ENCODE results near the gene PSD4.

Gene PSD4

DNA sequence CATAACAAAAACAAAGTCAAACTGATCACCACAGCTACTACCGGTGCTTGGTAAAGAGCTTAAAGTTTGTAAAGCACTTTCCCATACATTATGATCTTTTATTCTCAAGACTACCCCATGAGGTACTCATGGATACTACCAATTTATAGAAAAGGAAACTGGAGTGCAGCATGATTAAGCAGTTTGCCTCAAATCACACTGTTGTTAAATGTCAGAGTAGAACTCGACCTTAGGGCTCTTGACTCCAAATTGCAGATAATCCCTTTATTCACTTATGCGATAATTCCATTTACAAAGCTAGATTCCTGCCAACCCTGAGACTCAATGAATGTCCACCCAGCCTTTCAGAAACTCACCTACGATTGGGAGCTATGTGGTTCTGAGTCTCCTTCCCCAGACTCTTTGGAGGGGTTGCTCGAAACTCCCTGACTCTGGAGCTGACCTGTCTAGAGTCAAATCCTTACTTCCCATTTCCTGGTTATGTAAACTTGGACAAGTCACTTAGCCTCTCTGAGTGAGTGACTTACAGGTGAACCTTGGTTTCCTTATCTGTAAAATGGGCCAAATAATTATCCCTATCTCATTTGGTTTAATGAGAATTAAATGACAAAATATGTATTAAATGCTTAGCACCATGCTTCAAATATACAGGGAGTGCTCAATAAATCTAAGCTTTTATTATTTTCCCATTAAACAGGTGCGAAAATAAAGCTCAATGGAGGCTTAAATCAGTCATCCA is 47.4 kb downstream of the PSD4 start:
- no peak for DNase-seq
- H3K9me3 ChIP-seq (ENCODE audit: severe bottlenecking) = no peaks in the 10 kb centered on the region
- no peak overlapping the region for H3K27ac ChIP-seq
- TF ChIP-seq, protein P1, sequence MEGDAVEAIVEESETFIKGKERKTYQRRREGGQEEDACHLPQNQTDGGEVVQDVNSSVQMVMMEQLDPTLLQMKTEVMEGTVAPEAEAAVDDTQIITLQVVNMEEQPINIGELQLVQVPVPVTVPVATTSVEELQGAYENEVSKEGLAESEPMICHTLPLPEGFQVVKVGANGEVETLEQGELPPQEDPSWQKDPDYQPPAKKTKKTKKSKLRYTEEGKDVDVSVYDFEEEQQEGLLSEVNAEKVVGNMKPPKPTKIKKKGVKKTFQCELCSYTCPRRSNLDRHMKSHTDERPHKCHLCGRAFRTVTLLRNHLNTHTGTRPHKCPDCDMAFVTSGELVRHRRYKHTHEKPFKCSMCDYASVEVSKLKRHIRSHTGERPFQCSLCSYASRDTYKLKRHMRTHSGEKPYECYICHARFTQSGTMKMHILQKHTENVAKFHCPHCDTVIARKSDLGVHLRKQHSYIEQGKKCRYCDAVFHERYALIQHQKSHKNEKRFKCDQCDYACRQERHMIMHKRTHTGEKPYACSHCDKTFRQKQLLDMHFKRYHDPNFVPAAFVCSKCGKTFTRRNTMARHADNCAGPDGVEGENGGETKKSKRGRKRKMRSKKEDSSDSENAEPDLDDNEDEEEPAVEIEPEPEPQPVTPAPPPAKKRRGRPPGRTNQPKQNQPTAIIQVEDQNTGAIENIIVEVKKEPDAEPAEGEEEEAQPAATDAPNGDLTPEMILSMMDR (IDR thresholded peaks at IDR 0.05; ENCODE audit: low read depth, low read length) = no peak
- H3K4me3 ChIP-seq (ENCODE audit: low read depth, low read length) = no peak overlapping the region
- H3K27me3 ChIP-seq (ENCODE audit: insufficient read depth, low read depth, severe bottlenecking) = no peaks in the 10 kb centered on the region
- H3K36me3 ChIP-seq = no peaks in the 10 kb centered on the region

DNA sequence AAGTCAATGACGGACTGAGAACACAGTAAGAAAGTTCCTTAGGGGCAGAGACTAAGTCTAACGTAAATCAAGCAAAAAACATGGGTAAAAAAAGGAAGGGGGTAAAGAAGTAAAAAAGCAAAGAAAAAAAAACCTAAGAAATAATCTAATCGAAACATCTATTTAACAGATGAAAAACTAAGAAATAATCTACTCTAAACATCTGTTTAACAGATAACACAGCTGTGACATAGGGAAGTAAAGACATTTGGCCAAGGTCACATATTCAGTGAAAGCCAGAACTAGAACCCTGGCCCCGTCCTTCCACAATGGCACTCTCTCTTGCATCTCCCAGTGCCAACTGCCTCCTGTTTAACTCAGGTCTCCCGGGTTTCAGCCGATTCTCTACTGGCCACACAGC is 48.1 kb downstream of the PSD4 start:
- no peak for DNase-seq
- H3K9me3 ChIP-seq (ENCODE audit: severe bottlenecking) = no peaks in the 10 kb centered on the region
- TF ChIP-seq, protein P1 (IDR thresholded peaks at IDR 0.05; ENCODE audit: low read depth, low read length) = no peak

DNA sequence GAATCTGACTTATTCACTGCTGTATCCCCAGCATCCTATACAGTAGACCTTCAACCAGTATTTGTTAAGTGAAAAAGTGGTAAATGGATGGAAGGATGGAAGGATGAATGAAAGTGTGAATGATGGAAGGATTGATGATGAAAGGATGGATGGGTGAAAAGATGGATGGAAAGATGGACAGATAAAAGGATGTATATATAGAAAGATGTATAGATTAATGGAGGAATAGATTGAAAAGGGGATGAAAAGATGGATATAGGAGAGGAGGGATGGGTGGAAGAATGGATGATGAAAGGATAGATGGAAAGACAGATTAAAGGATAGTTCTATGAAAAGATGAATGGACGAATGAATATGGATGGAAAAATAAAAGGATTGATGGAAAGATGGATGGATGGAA is 50.0 kb downstream of the PSD4 start:
- H3K9me3 ChIP-seq (ENCODE audit: severe bottlenecking) = no peaks in the 10 kb centered on the region
- TF ChIP-seq, protein P1 (IDR thresholded peaks at IDR 0.05; ENCODE audit: low read depth, low read length) = no peak

More for the DNA sequence above, 48.1 kb downstream of the PSD4 start:
- Histone ChIP-seq H3K27me3 (ENCODE audit: insufficient read depth, low read depth, severe bottlenecking) (no peaks in the 10 kb centered on the region), H3K36me3 (no peaks in the 10 kb centered on the region), H3K27ac (no peak overlapping the region), H3K4me3 (ENCODE audit: low read depth, low read length) (no peak overlapping the region)

DNA sequence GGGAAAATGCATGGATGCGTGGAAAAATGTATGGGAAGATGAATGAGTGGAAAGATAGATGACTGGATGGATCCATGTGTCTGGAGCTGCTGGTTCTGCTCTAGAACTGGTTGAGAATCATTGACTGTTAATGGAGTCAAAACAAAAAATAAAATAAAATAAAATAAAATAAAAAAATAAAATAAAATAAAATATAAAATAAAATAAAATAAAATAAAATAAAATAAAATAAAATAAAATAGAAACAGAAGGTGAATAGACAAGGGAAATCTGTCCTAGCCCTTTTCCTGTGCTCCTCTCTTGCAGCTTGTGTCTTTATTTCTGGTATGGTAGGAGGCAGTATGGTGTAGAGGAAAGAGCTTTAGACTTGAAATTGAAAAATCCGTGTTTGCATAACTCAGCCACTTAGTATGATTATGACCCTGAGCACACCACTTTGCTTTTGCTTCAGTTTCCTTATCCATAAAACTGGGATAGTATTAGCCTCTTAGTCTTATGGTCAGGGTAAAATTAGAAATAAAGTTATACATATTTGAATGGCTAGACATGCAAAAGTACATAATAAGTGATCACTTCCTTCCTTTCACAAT is 51.0 kb downstream of the PSD4 start:
- no peaks in the 10 kb centered on the region for H3K27me3 ChIP-seq (ENCODE audit: insufficient read depth, low read depth, severe bottlenecking)
- TF ChIP-seq, protein P1 (IDR thresholded peaks at IDR 0.05; ENCODE audit: low read depth, low read length) = no peak
- no peaks in the 10 kb centered on the region for H3K9me3 ChIP-seq (ENCODE audit: severe bottlenecking)
- H3K4me3 ChIP-seq (ENCODE audit: low read depth, low read length) = no peak overlapping the region
- DNase-seq = no peak
- no peaks in the 10 kb centered on the region for H3K36me3 ChIP-seq
- H3K27ac ChIP-seq = no peak overlapping the region

More for the DNA sequence above, 50.0 kb downstream of the PSD4 start:
- no peak for DNase-seq
- Histone ChIP-seq H3K36me3 (no peaks in the 10 kb centered on the region), H3K27ac (no peak overlapping the region), H3K4me3 (ENCODE audit: low read depth, low read length) (no peak overlapping the region), H3K27me3 (ENCODE audit: insufficient read depth, low read depth, severe bottlenecking) (no peaks in the 10 kb centered on the region)

DNA sequence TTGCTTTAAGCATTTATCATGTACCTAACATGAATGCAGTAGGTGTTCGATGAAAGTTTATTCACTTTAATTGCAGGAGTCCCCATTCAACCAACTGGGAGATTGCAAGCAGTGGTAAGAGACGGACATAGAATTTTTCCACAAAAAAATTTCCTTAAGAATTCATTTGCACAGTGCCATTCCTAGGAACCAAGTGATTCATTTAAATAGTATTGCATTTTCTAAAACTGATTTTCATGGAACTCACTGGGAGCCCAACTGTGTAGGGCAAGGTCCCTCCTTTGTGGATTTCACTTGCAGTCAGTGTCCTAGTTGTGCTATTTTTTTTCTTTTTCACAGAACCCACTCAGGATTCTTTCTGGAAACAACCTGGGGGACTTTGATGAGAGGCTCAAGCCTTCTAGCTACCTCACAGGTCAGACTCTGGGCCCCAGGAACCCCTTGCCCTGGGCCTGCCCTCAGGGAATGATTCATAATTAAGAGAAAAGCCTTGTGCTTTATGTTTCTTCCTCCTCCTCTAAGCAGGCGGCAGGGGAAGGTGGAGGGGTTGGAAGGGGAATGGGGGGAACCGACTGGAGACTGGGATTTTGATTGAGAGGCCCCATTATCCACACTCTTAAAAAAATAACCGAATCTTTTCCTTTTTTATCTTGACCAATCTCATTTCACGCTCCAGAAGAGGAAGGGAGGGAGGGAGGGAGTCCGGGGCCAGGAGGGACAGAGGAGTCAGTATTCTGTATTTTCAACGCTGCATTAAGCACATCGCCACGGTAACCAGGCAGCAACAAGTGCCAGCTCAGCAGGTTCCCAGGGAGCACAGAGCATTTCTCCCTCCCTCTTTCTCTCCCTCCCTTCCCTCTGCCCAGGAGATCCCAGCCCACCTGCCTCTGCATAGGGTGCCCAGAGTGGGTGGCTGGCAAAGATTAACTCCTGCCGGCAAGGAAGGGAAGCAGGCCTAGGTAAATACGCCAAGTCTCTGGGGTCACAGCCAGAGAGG is 51.8 kb downstream of the PSD4 start:
- Histone ChIP-seq H3K9me3 (ENCODE audit: severe bottlenecking) (no peaks in the 10 kb centered on the region), H3K27ac (no peak overlapping the region), H3K27me3 (ENCODE audit: insufficient read depth, low read depth, severe bottlenecking) (no peaks in the 10 kb centered on the region), H3K4me3 (ENCODE audit: low read depth, low read length) (no peak overlapping the region), H3K36me3 (no peaks in the 10 kb centered on the region)
- TF ChIP-seq, protein P1 (IDR thresholded peaks at IDR 0.05; ENCODE audit: low read depth, low read length) = no peak
- DNase-seq = peak; percentile 26
